DMS79 treated with DMSO at 0.1 percent for 48 hours (cell line): Measurements from ENCODE around the gene ZNF169.
"Not testable (repeated sequence)": the region's sequence is repeated elsewhere in the genome, so short reads cannot be mapped to it uniquely, and the experiment has no call there.

Experiments
- DNase-seq: peaks from one replicate; lab custom pipeline; 2025; lab: John Stamatoyannopoulos, UW

ZNF169 gene

GRCh38 chr9:94287877-94288513 lies 28.9 kb downstream of the ZNF169 start:
- no peak for DNase-seq

- no peak for DNase-seq
Observed at GRCh38 chr9:94289691-94290090, 30.6 kb downstream of the ZNF169 start.

GRCh38 chr9:94298949-94299599 lies 40.0 kb downstream of the ZNF169 start:
- no peak for DNase-seq

- no peak for DNase-seq
Observed at GRCh38 chr9:94300470-94301301, 41.6 kb downstream of the ZNF169 start.

- DNase-seq = no peak
Observed at GRCh38 chr9:94301583-94301982, 42.5 kb downstream of the ZNF169 start.

- no peak for DNase-seq
Observed at GRCh38 chr9:94302426-94302825, 43.3 kb downstream of the ZNF169 start.

GRCh38 chr9:94303321-94303720 lies 44.2 kb downstream of the ZNF169 start:
- no peak for DNase-seq

GRCh38 chr9:94315034-94315984 lies 56.2 kb downstream of the ZNF169 start:
- DNase-seq = not testable (repeated sequence)

- DNase-seq = not testable (repeated sequence)
Observed at GRCh38 chr9:94316236-94316635, 57.1 kb downstream of the ZNF169 start.

GRCh38 chr9:94317949-94318657 lies 59.0 kb downstream of the ZNF169 start:
- DNase-seq = not testable (repeated sequence)

GRCh38 chr9:94322342-94322940 lies 63.3 kb downstream of the ZNF169 start:
- not testable (repeated sequence) for DNase-seq

- not testable (repeated sequence) for DNase-seq
Observed at GRCh38 chr9:94323153-94323798, 64.2 kb downstream of the ZNF169 start.

- DNase-seq = not testable (repeated sequence)
Observed at GRCh38 chr9:94325583-94325982, 66.5 kb downstream of the ZNF169 start.

- not testable (repeated sequence) for DNase-seq
Observed at GRCh38 chr9:94328544-94328943, 69.4 kb downstream of the ZNF169 start, which contains the start of gene NUTM2F. NUTM2F (minus strand) TSS chr9:94328644; CDS start chr9:94328623, 21 bp downstream.

- not testable (repeated sequence) for DNase-seq
Observed at GRCh38 chr9:94336445-94336844, 77.3 kb downstream of the ZNF169 start.

- DNase-seq = not testable (repeated sequence)
Observed at GRCh38 chr9:94338723-94339122, 79.6 kb downstream of the ZNF169 start.

- not testable (repeated sequence) for DNase-seq
Observed at GRCh38 chr9:94339657-94340056, 80.6 kb downstream of the ZNF169 start.

- DNase-seq = not testable (repeated sequence)
Observed at GRCh38 chr9:94340750-94341149, 81.7 kb downstream of the ZNF169 start.

- DNase-seq = not testable (repeated sequence)
Observed at GRCh38 chr9:94341703-94342102, 82.6 kb downstream of the ZNF169 start.

- DNase-seq = not testable (repeated sequence)
Observed at GRCh38 chr9:94347451-94347850, 88.4 kb downstream of the ZNF169 start.
